Inflammatory macrophage (primary cell): Measurements from ENCODE around the gene IFNAR1.
A peak's percentile ranks its signal among the peaks of the same experiment; 100 is the strongest.

Experiments used
- DNase-seq, 2 donors: peaks; one replicate each; pipeline ENCODE4 v3.0.0-alpha.2; 2020 to 2022

The IFNAR1 gene

DNA sequence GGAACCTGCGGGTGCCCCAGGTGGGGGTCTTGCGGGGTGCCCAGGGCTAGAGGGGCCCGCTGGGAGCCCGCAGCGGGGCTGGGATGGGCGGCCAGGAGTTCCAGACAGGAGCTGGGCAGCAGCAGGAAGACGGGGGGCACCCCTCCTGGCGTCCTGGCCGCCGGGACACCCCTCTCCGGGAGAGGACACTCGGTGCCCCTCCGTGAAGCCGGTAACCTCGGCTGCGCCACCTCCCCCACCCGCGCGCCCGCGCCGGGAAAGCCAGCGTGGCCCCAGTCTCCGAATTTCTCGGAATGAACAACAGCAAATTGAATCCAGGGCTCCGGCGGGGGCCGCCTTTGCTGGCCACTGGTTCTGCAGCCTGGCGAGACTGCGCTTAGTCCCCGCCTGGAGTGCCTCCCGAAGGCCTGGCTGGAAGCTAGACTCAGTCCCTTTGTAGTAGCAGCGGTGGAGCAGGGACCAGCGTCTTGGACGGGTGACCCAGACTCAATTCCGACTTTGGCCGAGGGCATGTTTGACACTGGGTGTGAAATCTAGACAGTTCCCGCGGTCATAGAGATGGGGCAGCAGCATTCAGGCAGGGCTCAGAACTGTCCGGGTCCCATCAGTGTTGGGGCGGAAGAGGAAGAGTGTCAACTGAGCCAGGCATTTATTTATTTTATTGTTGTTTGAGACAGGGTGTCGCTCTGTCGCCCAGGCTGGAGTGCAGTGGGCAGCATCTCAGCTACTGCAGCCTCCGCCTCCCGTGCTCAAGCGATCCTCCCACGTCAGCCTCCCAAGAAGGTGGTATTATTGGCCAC lies 79.2 kb downstream of the IFNAR1 start:
- DNase-seq, result peak; percentile 59 to 63

DNA sequence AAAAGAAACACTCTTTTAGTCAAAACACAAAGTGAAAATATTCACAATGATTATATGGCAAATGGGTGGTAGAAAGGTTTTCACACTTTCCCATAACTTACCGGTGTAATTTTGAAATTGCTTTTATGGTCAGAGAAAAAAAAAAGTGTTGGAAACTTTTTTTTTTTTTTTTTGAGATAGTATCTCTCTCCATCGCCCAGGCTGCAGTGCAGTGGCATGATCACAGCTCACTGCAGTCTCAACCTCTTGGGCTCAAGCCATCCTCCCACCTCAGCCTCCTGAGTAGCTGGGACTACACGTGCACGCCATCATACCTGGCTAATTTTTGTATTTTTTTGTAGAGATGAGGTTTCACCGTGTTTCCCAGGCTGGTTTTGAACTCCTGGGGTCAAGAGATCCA lies 81.7 kb downstream of the IFNAR1 start:
- DNase-seq, result no peak
